ENCODE measurements around the gene DOCK11. TPM values are rescaled to one million over a fixed set of nuclear protein-coding genes. Genes with fewer than 3 reads are reported as not detected.
"Not testable (repeated sequence)": the region's sequence is repeated elsewhere in the genome, so short reads cannot be mapped to it uniquely, and the experiment has no call there.

DOCK11 gene
- total RNA-seq, 1 experiment from 2014 or later: 2.1 TPM

GRCh38 chrX:118583781-118584180, 88.2 kb downstream of the DOCK11 start:
- intact Hi-C loops (cut with micrococcal nuclease; ENCODE audit: unreplicated experiment): no loop called here
- ChIA-PET CTCF (interaction anchor here (0.6 kb wide), 1 partner anchor 16 kb away, joined by 3 read pairs; no protein-coding TSS in a partner anchor), POLR2A (ENCODE audit: low non-redundant PET) (no interaction called here)
- H3K4me1 ChIP-seq (ENCODE audit: insufficient read depth, low read length, poor library complexity, severe bottlenecking): no peaks in the 10 kb centered on the region
- H3K4me3 ChIP-seq (ENCODE audit: low read depth, low read length, poor library complexity, severe bottlenecking): no peak overlapping the region
- DNase-seq (ENCODE audit: low spot score): no peak
- no peak overlapping the region for H3K27ac ChIP-seq (ENCODE audit: low read depth, low read length, poor library complexity, severe bottlenecking)
- no peak for TF ChIP-seq EZH2 (IDR thresholded peaks at IDR 0.05; ENCODE audit: borderline replicate concordance, low read depth, low read length, poor library complexity, severe bottlenecking)
- TF ChIP-seq, protein P1, sequence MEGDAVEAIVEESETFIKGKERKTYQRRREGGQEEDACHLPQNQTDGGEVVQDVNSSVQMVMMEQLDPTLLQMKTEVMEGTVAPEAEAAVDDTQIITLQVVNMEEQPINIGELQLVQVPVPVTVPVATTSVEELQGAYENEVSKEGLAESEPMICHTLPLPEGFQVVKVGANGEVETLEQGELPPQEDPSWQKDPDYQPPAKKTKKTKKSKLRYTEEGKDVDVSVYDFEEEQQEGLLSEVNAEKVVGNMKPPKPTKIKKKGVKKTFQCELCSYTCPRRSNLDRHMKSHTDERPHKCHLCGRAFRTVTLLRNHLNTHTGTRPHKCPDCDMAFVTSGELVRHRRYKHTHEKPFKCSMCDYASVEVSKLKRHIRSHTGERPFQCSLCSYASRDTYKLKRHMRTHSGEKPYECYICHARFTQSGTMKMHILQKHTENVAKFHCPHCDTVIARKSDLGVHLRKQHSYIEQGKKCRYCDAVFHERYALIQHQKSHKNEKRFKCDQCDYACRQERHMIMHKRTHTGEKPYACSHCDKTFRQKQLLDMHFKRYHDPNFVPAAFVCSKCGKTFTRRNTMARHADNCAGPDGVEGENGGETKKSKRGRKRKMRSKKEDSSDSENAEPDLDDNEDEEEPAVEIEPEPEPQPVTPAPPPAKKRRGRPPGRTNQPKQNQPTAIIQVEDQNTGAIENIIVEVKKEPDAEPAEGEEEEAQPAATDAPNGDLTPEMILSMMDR (conservative IDR thresholded peaks at IDR 0.05; ENCODE audit: low read depth, low read length): no peak
- BruUV-seq (replicated peaks): no TSS peak
- H3K27me3 ChIP-seq (replicated peaks; ENCODE audit: insufficient read depth, low read depth, low read length, poor library complexity): no peaks in the 10 kb centered on the region
- no peaks in the 10 kb centered on the region for H3K36me3 ChIP-seq (ENCODE audit: insufficient read depth, low read length, poor library complexity, severe bottlenecking)
- no peaks in the 10 kb centered on the region for H3K9me3 ChIP-seq (ENCODE audit: low read depth, low read length, poor library complexity, severe bottlenecking)

- H3K9me3 ChIP-seq (ENCODE audit: low read depth, low read length, poor library complexity, severe bottlenecking): no peaks in the 10 kb centered on the region
- TF ChIP-seq, protein P1 (conservative IDR thresholded peaks at IDR 0.05; ENCODE audit: low read depth, low read length): no peak
- TF ChIP-seq EZH2 (IDR thresholded peaks at IDR 0.05; ENCODE audit: borderline replicate concordance, low read depth, low read length, poor library complexity, severe bottlenecking): no peak
- H3K27ac ChIP-seq (ENCODE audit: low read depth, low read length, poor library complexity, severe bottlenecking): no peak overlapping the region
- H3K27me3 ChIP-seq (replicated peaks; ENCODE audit: insufficient read depth, low read depth, low read length, poor library complexity): no peaks in the 10 kb centered on the region
- no peak overlapping the region for H3K4me3 ChIP-seq (ENCODE audit: low read depth, low read length, poor library complexity, severe bottlenecking)
- no peak for DNase-seq (ENCODE audit: low spot score)
- intact Hi-C loops (cut with micrococcal nuclease; ENCODE audit: unreplicated experiment): no loop called here
- no TSS peak for BruUV-seq (replicated peaks)
- POLR2A ChIA-PET (ENCODE audit: low non-redundant PET): no interaction called here
- no peaks in the 10 kb centered on the region for H3K4me1 ChIP-seq (ENCODE audit: insufficient read depth, low read length, poor library complexity, severe bottlenecking)
- CTCF ChIA-PET: no interaction called here
- no peaks in the 10 kb centered on the region for H3K36me3 ChIP-seq (ENCODE audit: insufficient read depth, low read length, poor library complexity, severe bottlenecking)
These were observed 89.7 kb downstream of the DOCK11 start for GRCh38 chrX:118585296-118585695.

DNA sequence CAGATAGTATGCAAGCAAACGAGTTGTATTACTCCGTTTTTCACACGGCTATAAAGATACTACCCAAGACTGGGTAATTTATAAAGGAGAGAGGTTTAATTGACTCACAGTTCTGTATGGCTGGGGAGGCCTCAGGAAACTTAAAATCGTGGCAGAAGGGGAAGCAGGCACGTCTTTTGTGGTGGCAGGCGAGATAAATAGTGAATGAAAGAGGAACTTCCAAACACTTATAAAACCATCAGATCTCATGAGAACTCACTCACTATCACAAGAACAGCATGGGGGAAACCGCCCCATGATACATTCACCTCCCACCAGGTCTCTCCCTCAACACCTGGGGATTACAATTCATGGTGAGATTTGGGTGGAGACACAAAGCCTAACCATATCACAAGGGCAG, 90.6 kb downstream of the DOCK11 start:
- H3K36me3 ChIP-seq (ENCODE audit: insufficient read depth, low read length, poor library complexity, severe bottlenecking): not testable (repeated sequence)

GRCh38 chrX:118588715-118589114, 93.1 kb downstream of the DOCK11 start:
- Histone ChIP-seq H3K27ac (ENCODE audit: low read depth, low read length, poor library complexity, severe bottlenecking) (no peak overlapping the region), H3K4me3 (ENCODE audit: low read depth, low read length, poor library complexity, severe bottlenecking) (no peak overlapping the region), H3K4me1 (ENCODE audit: insufficient read depth, low read length, poor library complexity, severe bottlenecking) (no peaks in the 10 kb centered on the region), H3K27me3 (replicated peaks; ENCODE audit: insufficient read depth, low read depth, low read length, poor library complexity) (no peaks in the 10 kb centered on the region), H3K36me3 (ENCODE audit: insufficient read depth, low read length, poor library complexity, severe bottlenecking) (no peaks in the 10 kb centered on the region), H3K9me3 (ENCODE audit: low read depth, low read length, poor library complexity, severe bottlenecking) (no peaks in the 10 kb centered on the region)
- ChIA-PET CTCF (no interaction called here), POLR2A (ENCODE audit: low non-redundant PET) (no interaction called here)
- no TSS peak for BruUV-seq (replicated peaks)
- intact Hi-C loops (cut with micrococcal nuclease; ENCODE audit: unreplicated experiment): no loop called here
- DNase-seq (ENCODE audit: low spot score): no peak
- TF ChIP-seq, protein P1 (conservative IDR thresholded peaks at IDR 0.05; ENCODE audit: low read depth, low read length): no peak
- TF ChIP-seq EZH2 (IDR thresholded peaks at IDR 0.05; ENCODE audit: borderline replicate concordance, low read depth, low read length, poor library complexity, severe bottlenecking): no peak

More for the DNA sequence above, 90.6 kb downstream of the DOCK11 start:
- POLR2A ChIA-PET (ENCODE audit: low non-redundant PET); H3K9me3 ChIP-seq (ENCODE audit: low read depth, low read length, poor library complexity, severe bottlenecking); BruUV-seq (replicated peaks); CTCF ChIA-PET; intact Hi-C loops (cut with micrococcal nuclease; ENCODE audit: unreplicated experiment); H3K27ac ChIP-seq (ENCODE audit: low read depth, low read length, poor library complexity, severe bottlenecking); DNase-seq (ENCODE audit: low spot score); H3K4me1 ChIP-seq (ENCODE audit: insufficient read depth, low read length, poor library complexity, severe bottlenecking); H3K4me3 ChIP-seq (ENCODE audit: low read depth, low read length, poor library complexity, severe bottlenecking); H3K27me3 ChIP-seq (replicated peaks; ENCODE audit: insufficient read depth, low read depth, low read length, poor library complexity): not testable (repeated sequence)
